Measurements from ENCODE around the gene SLC31A2.

The SLC31A2 gene

DNA sequence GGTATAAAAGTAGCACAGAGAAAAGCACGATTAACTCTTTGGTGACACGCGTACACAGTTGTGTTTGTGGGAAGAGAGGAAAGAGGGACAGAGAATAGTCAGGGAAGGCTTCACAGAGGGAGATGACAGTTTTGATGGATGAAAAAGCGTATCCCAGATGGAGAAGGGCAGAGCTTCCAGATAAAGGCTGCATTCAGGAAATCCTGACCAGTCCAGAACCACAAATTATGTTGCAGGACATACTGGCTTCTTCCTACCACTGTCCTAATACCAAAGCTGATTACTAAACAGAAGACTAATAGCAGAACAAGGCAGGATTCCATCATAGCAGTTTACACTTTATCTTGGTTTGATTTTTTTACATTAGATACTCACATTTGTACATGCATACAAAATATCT is 34.5 kb downstream of the SLC31A2 start:
- Histone ChIP-seq H3K27ac (ENCODE audit: extremely low read depth, low read depth, low read length) (no peak overlapping the region), H3K4me1 (ENCODE audit: control insufficient read depth, insufficient read depth, low read length) (no peaks in the 10 kb centered on the region), H3K36me3 (ENCODE audit: control insufficient read depth in 2 of 2, insufficient read depth in 1 of 2, low read length in 2 of 2) (peaks cover 7 to 91% of the 10 kb centered on the region in 2 experiments; a peak in 2 of 3 replicates), H3K9me3 (ENCODE audit: control insufficient read depth, insufficient read depth, low read depth, low read length) (no peaks in the 10 kb centered on the region), H3K4me3 (ENCODE audit: low read depth, low read length) (no peak overlapping the region)
- ChIA-PET POLR2A (no interaction called here), CTCF (interaction anchor here (0.6 kb wide), 1 partner anchor 317 kb away, joined by 3 read pairs; no protein-coding TSS in a partner anchor)
- TF ChIP-seq ZNF513 (tag by site-specific recombination; IDR thresholded peaks at IDR 0.05), result no peak
- no peak for TF ChIP-seq ZNF529 (tag by site-specific recombination; IDR thresholded peaks at IDR 0.05; ENCODE audit: insufficient replicate concordance)
- TF ChIP-seq ZNF660 (tag by site-specific recombination; IDR thresholded peaks at IDR 0.05), result no peak
- no peak for TF ChIP-seq ZNF629 (tag by site-specific recombination; IDR thresholded peaks at IDR 0.05)
- TF ChIP-seq, protein P1, sequence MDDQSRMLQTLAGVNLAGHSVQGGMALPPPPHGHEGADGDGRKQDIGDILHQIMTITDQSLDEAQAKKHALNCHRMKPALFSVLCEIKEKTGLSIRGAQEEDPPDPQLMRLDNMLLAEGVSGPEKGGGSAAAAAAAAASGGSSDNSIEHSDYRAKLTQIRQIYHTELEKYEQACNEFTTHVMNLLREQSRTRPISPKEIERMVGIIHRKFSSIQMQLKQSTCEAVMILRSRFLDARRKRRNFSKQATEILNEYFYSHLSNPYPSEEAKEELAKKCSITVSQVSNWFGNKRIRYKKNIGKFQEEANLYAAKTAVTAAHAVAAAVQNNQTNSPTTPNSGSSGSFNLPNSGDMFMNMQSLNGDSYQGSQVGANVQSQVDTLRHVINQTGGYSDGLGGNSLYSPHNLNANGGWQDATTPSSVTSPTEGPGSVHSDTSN (CRISPR knock-in tag; IDR thresholded peaks at IDR 0.05), result no peak
- TF ChIP-seq TCF7L2 (IDR thresholded peaks at IDR 0.05; ENCODE audit: borderline replicate concordance, low read depth, low read length), result no peak
- no peak for TF ChIP-seq ZNF791 (tag by site-specific recombination; IDR thresholded peaks at IDR 0.05)
- no peak for TF ChIP-seq KLF16 (tag by site-specific recombination; IDR thresholded peaks at IDR 0.05)

DNA sequence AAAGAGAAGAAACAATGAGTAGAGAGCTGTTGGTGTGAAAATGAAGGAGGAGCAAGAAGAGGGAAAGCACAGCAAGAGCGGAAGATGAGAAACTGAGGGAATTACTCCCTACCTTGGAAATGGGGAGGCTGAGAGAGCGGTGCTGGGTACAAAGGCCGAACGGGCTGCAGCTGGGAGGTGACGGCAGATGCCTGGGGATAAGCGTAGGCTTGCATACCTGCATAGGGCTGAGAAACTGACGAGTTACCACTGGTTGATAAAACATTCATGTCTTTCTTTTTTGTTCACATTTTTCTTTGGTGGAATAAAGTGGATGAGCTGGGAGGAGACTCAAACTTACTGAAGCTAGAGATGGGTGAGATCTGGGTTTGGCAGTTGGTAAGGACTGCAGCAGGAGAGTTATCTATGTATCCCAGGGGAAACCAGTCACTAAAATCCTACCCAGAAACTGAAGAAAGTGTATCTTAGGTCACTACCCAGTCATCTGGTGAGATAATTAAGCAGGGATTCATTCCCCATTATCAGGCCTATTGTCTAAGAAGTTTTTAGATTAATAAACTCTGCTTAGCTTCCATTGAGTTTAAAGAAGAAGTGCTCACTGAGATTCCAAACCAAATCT is 35.4 kb downstream of the SLC31A2 start:
- Histone ChIP-seq H3K9me3 (ENCODE audit: control insufficient read depth, insufficient read depth, low read depth, low read length) (no peaks in the 10 kb centered on the region), H3K27ac (ENCODE audit: extremely low read depth, low read depth, low read length) (no peak overlapping the region)
- POLR2A ChIA-PET, result no interaction called here
- TF ChIP-seq RBAK (tag by site-specific recombination; IDR thresholded peaks at IDR 0.05) (no peak), ZNF639 (tag by site-specific recombination; IDR thresholded peaks at IDR 0.05) (no peak), ZNF501 (tag by site-specific recombination; IDR thresholded peaks at IDR 0.05) (no peak), ZNF843 (tag by site-specific recombination; IDR thresholded peaks at IDR 0.05) (no peak), ZNF449 (tag by site-specific recombination; IDR thresholded peaks at IDR 0.05) (no peak), ZNF571 (tag by site-specific recombination; IDR thresholded peaks at IDR 0.05) (no peak), GLI4 (tag by site-specific recombination; IDR thresholded peaks at IDR 0.05) (no peak), ATF2 (tag by site-specific recombination; IDR thresholded peaks at IDR 0.05; ENCODE audit: low read depth) (no peak), ZNF366 (tag by site-specific recombination; conservative IDR thresholded peaks at IDR 0.05) (no peak), ZNF133 (tag by site-specific recombination; IDR thresholded peaks at IDR 0.05) (no peak), ZNF514 (tag by site-specific recombination; IDR thresholded peaks at IDR 0.05) (no peak), ZNF692 (tag by site-specific recombination; IDR thresholded peaks at IDR 0.05) (no peak), ZNF146 (tag by site-specific recombination; IDR thresholded peaks at IDR 0.05) (no peak), KLF16 (tag by site-specific recombination; IDR thresholded peaks at IDR 0.05) (no peak)
- TF ChIP-seq, protein P2, sequence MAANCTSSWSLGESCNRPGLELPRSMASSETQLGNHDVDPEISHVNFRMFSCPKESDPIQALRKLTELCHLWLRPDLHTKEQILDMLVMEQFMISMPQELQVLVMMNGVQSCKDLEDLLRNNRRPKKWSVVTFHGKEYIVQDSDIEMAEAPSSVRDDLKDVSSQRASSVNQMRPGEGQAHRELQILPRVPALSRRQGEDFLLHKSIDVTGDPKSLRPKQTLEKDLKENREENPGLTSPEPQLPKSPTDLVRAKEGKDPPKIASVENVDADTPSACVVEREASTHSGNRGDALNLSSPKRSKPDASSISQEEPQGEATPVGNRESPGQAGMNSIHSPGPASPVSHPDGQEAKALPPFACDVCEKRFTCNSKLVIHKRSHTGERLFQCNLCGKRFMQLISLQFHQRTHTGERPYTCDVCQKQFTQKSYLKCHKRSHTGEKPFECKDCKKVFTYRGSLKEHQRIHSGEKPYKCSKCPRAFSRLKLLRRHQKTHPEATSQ (tag by site-specific recombination; IDR thresholded peaks at IDR 0.05), result no peak
- TF ChIP-seq, protein P3, sequence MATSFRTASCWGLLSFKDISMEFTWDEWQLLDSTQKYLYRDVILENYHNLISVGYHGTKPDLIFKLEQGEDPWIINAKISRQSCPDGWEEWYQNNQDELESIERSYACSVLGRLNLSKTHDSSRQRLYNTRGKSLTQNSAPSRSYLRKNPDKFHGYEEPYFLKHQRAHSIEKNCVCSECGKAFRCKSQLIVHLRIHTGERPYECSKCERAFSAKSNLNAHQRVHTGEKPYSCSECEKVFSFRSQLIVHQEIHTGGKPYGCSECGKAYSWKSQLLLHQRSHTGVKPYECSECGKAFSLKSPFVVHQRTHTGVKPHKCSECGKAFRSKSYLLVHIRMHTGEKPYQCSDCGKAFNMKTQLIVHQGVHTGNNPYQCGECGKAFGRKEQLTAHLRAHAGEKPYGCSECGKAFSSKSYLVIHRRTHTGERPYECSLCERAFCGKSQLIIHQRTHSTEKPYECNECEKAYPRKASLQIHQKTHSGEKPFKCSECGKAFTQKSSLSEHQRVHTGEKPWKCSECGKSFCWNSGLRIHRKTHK (tag by site-specific recombination; IDR thresholded peaks at IDR 0.05), result no peak

More for the DNA sequence above, 35.4 kb downstream of the SLC31A2 start:
- H3K4me3 ChIP-seq (ENCODE audit: low read depth, low read length), result no peak overlapping the region
- CTCF ChIA-PET, result interaction anchor here (0.5 to 1.0 kb wide), 3 partner anchors 8 to 208 kb away, joined by 3 to 6 read pairs (median 4); no protein-coding TSS in a partner anchor
- no peaks in the 10 kb centered on the region for H3K4me1 ChIP-seq (ENCODE audit: control insufficient read depth, insufficient read depth, low read length)
- H3K36me3 ChIP-seq (ENCODE audit: control insufficient read depth in 2 of 2, insufficient read depth in 1 of 2, low read length in 2 of 2), result peaks cover 7 to 90% of the 10 kb centered on the region in 2 experiments; a peak in 2 of 3 replicates

Measured in HEK293 (cell line).